ENCODE results near the gene LNP1.

Gene LNP1

GRCh38 chr3:100400419-100400779, 940 bp upstream of the LNP1 start:
- DNase-seq = no peak

- peak; percentile 35 for DNase-seq
Measured at GRCh38 chr3:100401674-100402041, 319 bp downstream of the LNP1 start.

DNA sequence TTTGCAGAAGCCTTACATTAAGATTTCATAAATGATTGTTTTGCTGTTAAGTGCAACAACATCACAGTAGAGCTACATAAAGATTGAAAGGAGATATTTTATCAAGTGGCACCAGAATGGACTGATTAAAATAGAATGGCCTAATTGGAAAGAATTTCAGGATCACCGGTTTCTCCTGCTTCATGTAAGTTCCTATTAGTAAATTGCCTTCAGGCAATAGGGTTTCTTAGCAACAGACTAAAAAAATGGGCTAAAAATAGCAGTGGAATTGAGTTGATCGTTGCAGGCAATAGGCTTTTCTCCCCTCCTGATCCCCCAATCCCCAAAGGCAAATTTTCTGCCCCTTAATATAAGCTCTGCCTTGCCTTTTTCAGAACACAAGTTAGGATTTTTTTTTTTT, 917 bp downstream of the LNP1 start:
- DNase-seq = no peak

DNA sequence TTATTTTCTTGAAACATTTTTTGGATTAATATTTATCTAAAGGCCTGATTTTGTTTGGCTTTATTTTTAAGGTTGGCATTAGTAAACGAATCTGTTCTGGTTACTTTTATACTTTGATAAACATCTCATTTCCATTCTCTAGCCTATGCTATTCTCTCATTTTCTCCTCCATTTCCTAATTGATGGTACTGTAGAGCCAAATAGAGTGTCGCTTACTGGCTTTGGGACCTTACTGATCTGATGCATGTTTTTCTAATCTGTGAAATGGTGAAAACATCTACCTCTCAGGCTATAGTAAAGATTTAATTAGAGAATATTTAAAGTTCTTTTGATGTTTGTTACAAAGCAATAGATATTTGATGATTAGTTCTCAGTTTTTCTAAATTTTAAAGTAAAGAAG, 1.6 kb downstream of the LNP1 start:
- no peak for DNase-seq

GRCh38 chr3:100403362-100404249, 2.3 kb downstream of the LNP1 start:
- DNase-seq = no peak

GRCh38 chr3:100404250-100404548, 2.9 kb downstream of the LNP1 start:
- DNase-seq = no peak

DNA sequence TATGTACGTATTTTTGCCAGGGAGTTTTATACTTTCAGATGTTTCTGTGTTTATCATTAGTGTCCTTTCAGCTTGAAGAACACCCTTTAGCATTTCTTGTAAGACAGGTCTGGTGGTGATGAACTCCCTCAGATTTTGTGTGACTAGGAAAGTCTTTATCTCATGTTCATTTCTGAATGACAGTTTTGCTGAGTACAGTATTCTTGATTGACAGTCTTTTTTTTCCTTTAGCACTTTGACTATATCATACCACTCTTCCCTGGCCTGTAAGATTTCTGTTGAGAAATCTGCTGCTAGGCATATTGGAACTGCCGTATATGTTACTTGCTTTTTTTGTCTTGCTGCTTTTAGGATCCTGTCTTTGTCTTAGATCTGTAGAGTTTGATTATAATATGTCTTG, 5.8 kb downstream of the LNP1 start:
- DNase-seq = no peak

- DNase-seq = no peak
Measured at GRCh38 chr3:100407977-100408532, 6.7 kb downstream of the LNP1 start.

DNA sequence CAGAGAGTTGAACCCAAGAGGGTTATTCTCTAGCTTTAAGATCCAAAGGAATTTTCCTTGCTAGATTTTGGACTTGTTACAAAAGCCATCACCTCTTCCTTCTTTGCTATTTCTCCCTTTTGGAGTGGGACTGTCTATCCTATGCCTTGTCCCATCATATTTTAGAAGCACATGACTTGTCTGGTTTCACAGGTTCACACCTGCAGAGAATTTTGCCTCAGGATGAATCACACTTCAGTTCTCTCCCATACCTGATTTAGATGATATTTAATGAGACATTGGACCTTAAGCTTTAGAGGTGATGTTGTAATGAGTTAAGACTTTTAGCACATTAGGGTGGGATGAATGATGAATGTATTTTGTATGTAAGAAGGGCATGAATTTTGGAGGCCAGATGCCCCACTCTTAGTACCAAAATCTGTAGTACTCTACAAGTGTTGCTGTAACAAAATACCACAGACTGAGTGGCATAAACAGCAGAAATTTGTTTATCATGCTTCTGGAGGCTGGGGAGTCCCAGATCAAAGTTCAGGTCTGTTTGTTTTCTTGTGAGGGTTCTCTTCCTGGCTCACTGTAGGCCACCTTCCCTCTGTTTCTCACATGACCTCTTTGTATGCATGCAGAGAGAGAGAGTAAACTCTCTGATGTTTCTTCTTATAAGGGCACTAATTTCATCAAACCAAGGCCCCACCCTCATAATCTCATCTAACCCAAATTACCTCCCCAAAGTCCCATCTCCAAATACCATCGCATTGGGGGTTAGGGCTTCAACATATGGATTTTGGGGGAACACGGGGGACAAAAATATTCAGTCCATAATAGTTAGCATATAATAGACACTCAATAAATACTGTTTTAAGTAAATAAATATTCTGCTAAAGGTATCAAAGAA, 10.0 kb downstream of the LNP1 start:
- no peak for DNase-seq

- no peak for DNase-seq
Measured at GRCh38 chr3:100412912-100413590, 11.7 kb downstream of the LNP1 start.

DNA sequence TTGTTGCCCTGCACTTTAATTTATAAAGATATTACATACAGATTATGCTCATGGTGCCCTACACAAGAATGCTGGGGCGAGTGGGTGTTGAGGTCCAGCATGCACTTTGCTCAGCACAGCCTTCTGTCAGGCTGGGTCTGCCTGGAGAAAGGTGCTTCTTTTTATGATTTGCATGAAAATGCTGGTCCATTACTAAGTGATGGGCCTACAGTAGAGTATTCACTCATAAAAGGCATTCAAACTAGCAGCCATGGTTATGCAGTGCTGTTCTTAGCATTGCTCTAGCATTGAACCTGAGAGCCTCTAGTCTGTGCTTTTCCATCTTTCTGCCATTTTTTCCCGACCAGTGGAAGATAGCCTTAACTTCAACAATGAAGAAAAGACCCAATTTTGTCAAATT, 12.3 kb downstream of the LNP1 start:
- DNase-seq = no peak

- no peak for DNase-seq
Measured at GRCh38 chr3:100416176-100416575, 14.8 kb downstream of the LNP1 start.

DNA sequence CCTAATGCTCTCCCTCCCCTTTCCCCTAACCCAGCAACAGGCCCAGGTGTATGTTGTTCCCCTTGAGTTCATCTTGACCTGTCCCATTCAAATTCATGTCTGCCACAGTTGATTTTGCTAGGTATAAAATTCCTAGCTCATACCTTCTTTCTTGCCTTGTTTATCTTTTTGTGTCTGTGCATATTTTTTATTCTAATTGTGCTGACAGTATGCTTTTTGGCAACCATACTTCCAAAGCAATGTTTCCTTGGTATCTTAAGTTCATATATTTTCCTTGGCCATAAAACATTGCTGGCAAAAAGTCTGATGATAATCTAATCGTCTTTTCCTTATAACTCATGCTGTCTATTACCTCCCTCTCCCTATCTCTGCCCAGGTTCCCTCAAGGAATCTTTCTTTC, 15.5 kb downstream of the LNP1 start:
- DNase-seq = no peak

DNA sequence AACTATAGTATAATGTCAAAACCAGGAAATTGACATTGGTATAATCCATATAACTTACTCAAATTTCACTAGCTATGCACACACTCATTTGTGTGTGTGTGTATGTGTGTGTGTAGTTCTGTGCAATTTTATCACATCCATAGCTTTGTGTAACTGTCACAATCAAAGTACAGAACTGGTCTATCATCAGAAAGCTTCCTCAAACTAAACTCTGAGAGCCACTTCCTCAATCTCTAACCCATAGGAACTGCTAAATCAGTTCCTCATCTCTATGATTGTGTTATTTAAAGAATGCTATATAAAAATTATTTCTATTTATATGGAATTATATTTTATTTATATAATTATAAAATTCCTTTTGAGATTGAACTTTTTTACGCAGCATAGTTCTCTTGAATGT, 18.1 kb downstream of the LNP1 start:
- DNase-seq = no peak

GRCh38 chr3:100420885-100421284, 19.5 kb downstream of the LNP1 start:
- no peak for DNase-seq

GRCh38 chr3:100423611-100424010, 22.3 kb downstream of the LNP1 start:
- DNase-seq = no peak

GRCh38 chr3:100424261-100424660, 22.9 kb downstream of the LNP1 start:
- no peak for DNase-seq

GRCh38 chr3:100425316-100425715, 24.0 kb downstream of the LNP1 start:
- no peak for DNase-seq

DNA sequence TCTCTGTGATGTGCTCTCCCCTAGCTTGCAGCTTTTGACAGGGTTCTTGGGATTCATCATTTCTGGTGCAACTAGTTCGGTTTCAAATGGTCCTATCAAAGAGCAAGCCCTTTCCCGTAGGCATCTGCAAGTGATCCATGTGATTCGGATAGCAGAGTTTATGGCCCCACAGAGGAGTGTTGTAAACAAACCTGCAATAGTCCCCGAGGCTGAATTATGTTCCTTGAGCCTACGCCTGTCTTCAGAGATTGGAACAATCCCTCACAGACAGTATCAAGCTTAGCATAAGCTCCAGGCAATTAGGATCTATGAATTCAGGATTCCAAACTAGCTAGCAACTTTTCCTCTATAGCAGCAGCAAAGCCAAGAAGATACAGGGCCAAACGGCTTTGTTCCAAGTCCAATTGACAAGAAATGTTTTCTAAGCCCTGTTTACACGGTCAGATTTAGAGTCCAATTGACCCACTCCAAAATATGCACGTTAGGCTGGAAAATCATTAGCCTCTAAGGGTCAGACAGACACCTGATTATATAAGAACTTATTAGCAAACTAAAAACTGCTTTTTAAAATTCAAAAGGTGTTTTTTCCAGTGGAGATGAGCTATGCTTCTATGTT, 24.8 kb downstream of the LNP1 start:
- DNase-seq = no peak

DNA sequence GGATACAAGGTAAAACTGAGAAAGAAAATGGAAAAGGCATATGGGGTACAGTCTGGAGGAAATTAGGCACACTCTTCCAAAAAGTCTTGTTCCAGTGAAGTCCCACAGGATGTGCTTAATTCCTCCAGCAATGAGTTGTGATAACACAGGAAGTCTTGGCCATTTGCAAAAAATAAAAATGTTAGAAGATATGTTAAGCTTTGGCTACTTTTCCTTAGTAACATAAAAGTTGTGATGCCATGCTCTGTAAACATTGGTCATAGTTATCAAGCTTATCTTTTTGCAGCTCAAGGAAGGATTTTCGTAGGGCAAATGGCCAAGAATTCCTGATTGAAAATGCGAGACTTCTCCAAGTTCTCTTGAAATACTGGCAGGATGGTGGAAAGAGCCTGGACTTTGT, 26.4 kb downstream of the LNP1 start:
- no peak for DNase-seq

GRCh38 chr3:100429187-100429716, 27.9 kb downstream of the LNP1 start:
- no peak for DNase-seq

- DNase-seq = no peak
Measured at GRCh38 chr3:100436951-100437350, 35.6 kb downstream of the LNP1 start.
